ENCODE data around the gene SUSD1.
A peak's percentile ranks its signal among the peaks of the same experiment; 100 is the strongest.

The SUSD1 gene

GRCh38 chr9:112063151-112063550 lies 111.9 kb downstream of the SUSD1 start:
- no peak for DNase-seq

- DNase-seq = peak; percentile 39
Observed at GRCh38 chr9:112061152-112061740, 113.9 kb downstream of the SUSD1 start.

- no peak for DNase-seq
Observed at GRCh38 chr9:112059966-112060320, 115.2 kb downstream of the SUSD1 start.

- DNase-seq = peak; percentile 21
Observed at GRCh38 chr9:112059145-112059965, 115.7 kb downstream of the SUSD1 start.

GRCh38 chr9:112056996-112057395 lies 118.1 kb downstream of the SUSD1 start:
- no peak for DNase-seq

GRCh38 chr9:112054916-112055315 lies 120.2 kb downstream of the SUSD1 start:
- DNase-seq = no peak

GRCh38 chr9:112051812-112052211 lies 123.3 kb downstream of the SUSD1 start:
- no peak for DNase-seq

GRCh38 chr9:112050544-112051475 lies 124.3 kb downstream of the SUSD1 start:
- peak; percentile 77 for DNase-seq

GRCh38 chr9:112049811-112050516 lies 125.1 kb downstream of the SUSD1 start:
- peak; percentile 32 for DNase-seq

GRCh38 chr9:112048924-112049691 lies 126.0 kb downstream of the SUSD1 start:
- no peak for DNase-seq

- no peak for DNase-seq
Observed at GRCh38 chr9:112047538-112048066, 127.5 kb downstream of the SUSD1 start.

- DNase-seq = no peak
Observed at GRCh38 chr9:112046181-112046580, 128.9 kb downstream of the SUSD1 start.

GRCh38 chr9:112044881-112045280 lies 130.2 kb downstream of the SUSD1 start:
- no peak for DNase-seq

- DNase-seq = no peak
Observed at GRCh38 chr9:112044186-112044585, 130.9 kb downstream of the SUSD1 start.

GRCh38 chr9:112043423-112043822 lies 131.7 kb downstream of the SUSD1 start:
- DNase-seq = no peak

- DNase-seq = no peak
Observed at GRCh38 chr9:112042769-112043168, 132.3 kb downstream of the SUSD1 start.

- no peak for DNase-seq
Observed at GRCh38 chr9:112042244-112042638, 132.9 kb downstream of the SUSD1 start.

- DNase-seq = peak; percentile 48
Observed at GRCh38 chr9:112041536-112042243, 133.4 kb downstream of the SUSD1 start.

- no peak for DNase-seq
Observed at GRCh38 chr9:112041199-112041535, 133.9 kb downstream of the SUSD1 start.

- DNase-seq = no peak
Observed at GRCh38 chr9:112038017-112038408, 137.1 kb downstream of the SUSD1 start.
